Measurements from ENCODE around the gene AQP11.
A peak's percentile ranks its signal among the peaks of the same experiment; 100 is the strongest.
"Not testable (repeated sequence)": the region's sequence is repeated elsewhere in the genome, so short reads cannot be mapped to it uniquely, and the experiment has no call there.

AQP11 gene

DNA sequence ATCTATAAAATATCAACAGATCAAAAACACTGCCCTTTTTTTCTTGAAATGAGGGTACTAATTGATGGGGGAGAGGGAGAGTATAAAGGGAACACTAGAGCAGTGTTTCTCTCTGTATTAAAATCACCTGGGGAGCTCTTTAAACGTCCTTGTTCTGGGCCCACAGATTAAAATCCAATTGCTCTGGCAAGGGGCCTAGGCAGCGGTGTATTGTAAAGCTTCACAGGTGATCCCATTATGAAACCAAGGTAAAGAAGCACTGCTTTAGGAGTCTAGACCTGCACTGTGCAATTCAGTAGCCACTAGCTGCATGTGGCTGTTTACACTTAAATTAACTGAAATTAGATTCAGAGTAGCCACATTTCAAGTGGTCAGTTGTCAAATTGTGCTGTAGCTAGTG is 3.0 kb downstream of the AQP11 start:
- DNase-seq (ENCODE audit: low read depth in 4 of 4, low spot score in 1 of 4), result no peak

DNA sequence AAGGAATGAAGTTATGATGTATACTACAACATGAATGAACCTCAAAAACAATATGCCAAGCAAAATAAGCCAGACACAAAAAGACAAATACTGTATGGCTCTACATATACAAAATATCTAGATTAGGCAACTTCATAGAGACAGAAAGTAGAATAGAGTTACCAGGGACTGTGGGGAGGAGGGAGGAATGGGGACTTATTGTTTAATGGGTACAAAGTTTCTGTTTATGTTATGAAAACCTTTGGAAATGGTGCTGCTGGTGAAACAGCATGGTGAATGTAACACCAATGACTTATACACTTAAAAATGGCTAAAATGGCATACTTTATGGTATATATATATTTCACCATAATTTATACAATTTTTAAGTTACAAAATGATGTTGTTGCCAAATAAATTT is 4.1 kb downstream of the AQP11 start:
- no peak for DNase-seq (ENCODE audit: low read depth in 4 of 4, low spot score in 1 of 4)

DNA sequence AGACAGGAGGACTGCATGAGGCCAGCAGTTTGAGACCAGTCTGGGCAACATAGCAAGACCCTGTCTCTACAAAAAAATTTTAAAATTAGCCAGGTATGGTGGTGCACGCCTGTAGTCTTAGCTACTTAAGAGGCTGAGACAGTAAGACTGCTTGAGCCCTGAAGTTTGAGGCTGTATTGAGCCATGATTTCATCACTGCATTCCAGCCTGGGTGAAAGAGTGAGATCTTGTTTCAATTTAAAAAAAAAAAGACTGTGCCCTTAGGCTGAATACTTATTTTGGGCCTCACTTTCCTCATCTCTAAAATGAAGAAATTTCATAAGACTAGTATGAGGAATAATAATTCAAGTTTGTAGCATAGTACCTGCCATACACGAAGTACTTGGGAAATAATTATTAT is 6.9 kb downstream of the AQP11 start:
- DNase-seq (ENCODE audit: low read depth in 4 of 4, low spot score in 1 of 4), result no peak

DNA sequence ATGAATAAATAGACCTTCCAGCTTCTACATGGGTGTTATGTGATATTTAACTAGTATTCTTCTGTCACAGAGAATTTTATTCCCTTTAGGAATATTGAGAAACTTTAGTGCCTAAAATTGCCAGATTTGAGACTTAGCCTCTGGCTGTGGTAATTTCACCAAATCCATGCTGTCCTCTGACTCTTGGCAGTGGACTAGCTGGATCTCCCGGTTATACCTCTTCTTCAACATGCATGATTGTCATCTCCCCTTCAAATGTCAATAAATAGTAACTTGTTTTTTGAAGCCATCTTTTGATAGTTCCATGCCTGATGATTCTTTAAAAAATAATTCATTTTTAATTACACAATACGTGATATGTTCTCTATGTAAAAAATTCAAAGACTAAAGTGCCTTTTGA is 8.4 kb downstream of the AQP11 start:
- no peak for DNase-seq (ENCODE audit: low read depth in 4 of 4, low spot score in 1 of 4)

DNA sequence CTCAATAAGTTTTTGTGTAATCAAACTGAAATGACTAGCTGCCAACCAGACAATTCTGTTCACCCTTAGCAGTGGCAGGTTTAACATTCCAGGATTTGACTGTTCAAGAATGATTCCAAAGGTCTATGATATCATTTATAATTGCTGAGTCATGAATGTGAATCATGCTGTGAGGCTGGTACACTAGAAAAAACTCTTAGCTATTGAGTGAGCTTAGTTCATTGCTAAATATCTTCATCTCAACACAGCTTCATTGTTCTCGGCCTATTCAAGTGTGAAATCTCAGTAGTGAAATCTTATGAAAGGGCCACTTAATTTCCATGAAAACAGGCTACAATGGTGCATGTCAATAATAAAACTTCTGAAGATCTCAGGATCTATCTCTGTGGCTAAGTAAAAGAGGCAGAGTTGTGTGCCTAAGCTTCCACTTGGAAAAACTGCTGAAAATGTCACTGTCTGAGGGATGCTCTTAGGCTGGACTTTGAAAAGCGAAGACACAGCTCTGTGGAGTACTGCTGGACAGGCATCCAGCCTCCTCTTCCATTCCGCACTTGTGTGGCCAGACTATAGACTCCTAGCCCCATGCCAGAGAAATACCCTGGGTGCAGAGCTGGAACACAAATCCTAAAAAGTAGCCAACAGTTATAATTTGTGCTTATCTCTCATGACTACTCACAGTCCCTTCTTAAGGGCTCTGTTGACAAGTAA is 12.8 kb downstream of the AQP11 start:
- no peak for DNase-seq (ENCODE audit: low read depth in 4 of 4, low spot score in 1 of 4)

DNA sequence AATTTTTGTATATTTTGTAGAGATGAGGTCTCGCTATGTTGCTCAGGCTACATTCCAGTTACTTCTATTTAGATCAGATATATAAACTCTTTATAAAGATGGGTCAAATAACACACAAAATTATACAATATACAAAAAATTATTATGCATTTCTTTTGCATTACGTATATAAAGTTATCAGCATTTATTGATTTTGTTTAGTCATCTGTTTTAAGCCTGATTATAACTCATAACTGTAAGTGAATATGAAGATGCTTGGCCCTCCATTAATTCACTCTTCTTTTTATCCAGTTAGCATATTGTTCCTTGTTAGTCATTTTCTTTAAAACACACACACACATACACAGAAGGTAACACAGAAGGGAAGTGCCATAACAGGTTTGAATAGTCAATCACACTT is 14.5 kb downstream of the AQP11 start:
- DNase-seq (ENCODE audit: low read depth in 4 of 4, low spot score in 1 of 4), result no peak

DNA sequence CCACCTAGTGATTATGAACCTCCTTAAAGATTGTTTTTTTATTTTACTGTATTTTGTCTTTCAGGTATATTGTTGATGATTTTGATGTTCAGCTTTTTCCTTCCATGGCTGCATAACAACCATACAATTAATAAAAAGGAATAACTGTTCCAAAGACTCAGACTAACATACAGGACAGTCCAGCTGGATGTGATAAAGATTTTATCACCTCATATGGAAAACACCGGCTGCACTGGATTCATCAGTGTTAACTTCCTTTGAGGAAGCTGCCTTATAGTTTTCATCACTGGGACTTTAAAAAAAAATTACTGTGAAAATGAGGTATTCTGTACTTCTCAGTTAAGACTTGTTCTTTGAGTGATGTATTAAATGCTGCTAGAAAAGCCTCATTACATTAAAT is 19.5 kb downstream of the AQP11 start:
- no peak for DNase-seq (ENCODE audit: low read depth in 4 of 4, low spot score in 1 of 4)

DNA sequence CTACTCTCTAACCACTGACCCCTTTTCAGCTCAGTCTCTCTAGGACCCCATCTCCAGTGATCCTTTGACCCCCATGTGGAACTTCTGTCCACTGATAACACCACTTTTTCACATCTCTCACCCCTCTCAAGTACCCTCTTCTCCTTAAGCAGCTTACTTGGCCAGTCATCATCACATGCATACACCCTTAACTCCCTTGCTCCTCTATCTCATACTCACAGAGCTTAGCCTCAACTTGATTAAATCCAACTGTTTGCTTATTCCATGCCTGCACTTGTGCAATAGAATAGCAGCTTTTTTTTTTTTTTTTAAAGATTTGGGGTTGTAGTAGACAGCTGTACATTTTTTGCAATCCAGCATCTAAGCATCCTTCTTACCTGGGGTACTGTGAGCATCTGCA is 22.2 kb downstream of the AQP11 start:
- no peak for DNase-seq (ENCODE audit: low read depth in 4 of 4, low spot score in 1 of 4)

DNA sequence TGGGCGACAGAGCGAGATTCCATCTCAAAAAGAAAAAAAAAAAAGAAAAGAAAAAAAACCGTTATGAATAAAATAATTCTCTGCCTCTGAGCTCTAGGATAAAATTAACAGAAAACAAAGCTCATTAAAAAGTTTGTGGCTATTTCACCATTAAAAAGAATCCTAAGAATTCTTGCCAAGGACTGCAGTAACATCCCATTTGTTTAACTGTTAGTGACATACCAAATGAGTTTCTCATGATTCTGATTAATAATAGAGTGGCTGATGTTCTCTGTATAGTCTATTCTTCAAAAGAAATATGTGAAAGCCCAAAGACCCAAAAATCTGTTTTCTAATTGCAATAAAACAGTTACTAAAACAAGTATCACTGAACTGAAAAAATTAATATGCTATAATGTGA is 28.1 kb downstream of the AQP11 start:
- DNase-seq (ENCODE audit: low read depth in 4 of 4, low spot score in 1 of 4), result no peak

DNA sequence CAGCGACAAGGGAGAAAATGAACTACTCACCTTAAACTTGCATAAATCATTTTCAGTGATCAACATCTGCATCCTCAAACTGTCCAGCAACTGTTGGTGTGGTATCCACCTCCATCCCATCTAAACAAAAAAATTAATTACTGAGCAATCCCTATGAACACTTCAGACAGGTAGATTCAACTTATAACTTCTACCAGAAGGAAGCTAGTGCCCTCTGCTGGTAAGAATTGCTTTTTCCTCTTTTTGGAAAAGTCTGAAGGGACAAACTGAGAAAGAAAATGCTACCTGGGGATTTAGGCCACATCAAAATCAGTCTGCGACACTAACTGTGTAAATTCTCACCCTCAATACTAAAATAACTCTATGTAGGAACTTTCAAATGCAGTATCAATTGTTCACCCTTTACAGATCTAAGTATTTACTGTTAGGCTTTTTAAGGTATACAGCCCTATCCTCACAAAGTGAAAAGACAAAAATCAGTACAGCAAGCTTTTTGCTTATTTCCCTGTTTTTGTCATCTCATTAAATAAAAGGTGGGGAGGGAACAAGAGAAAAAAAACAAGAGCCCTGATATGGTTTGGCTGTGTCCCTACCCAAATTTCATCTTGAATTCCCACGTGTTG is 29.9 kb downstream of the AQP11 start:
- no peak for DNase-seq (ENCODE audit: low read depth in 4 of 4, low spot score in 1 of 4)

DNA sequence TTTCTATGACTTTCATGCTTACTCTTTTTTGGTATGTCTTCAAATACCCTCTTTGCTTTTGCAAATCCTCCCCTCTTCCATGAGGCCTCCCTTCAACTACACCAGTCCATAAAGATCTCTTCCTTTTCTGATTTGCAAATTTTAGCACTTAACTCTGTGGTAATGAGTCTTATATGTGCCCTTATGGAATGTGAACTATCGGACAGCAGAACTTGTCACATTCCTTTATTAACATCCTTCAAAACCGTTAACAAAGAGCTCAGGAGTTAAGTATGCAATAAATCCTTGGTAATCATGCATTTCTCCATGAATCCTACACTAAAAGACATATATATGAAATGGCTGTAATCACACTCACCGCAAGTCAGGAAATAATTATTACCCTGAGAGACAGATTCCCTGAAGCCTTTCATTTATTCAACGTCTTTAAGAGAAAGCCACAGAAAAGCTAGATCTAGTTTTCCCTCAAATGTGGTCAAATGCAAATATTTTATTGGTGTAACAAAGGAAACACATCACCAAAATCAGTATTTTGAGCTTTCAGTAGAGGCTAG is 40.5 kb downstream of the AQP11 start:
- DNase-seq (ENCODE audit: low read depth in 4 of 4, low spot score in 1 of 4), result no peak

DNA sequence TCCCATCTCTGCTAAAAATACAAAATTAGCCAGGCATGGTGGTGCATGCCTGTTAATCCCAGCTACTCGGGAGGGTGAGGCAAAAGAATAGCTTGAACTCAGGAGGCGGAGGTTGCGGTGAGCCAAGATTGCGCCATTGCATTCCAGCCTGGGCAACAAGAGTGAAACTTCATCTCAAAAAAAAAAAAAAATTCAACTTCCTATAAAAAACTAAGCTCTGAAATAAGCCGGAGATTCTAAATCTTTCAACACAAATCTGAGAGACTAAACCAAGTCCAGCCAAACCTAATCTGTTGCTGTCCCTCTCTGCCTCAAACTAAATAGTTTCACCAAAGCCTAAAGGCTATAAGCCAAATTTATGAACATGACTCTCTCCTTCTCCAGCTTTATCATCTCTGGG is 44.2 kb downstream of the AQP11 start:
- DNase-seq (ENCODE audit: low read depth in 4 of 4, low spot score in 1 of 4), result not testable (repeated sequence)

DNA sequence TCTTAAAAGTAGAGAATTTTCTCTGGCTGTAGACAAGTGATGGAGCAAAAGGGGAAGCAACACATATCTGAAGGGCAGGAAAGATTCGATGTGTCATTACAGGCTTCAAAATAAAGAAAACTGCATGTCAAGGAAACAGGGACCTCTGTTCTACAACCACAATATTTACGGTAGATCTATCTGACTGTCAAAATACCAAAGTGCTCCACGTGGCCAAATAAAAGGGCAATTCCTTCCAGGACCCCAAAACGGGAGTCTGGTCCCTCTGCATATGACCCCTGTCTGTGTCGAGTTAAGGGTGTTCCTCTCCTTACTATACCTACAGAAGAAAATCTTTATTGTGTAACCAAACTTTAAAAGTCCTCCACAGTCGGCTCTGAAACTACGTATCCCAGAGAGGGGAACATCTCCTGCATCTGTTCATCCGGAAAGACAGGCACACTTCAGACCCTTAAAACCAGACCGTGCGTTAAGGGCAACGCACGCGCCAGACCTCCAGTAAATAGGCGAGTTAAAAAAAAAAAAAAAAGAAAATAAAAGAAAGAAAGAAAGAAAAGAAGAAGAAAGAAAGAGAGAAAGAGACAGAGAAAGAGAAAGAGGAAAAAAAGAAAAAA is 47.1 kb downstream of the AQP11 start:
- no peak for DNase-seq (ENCODE audit: low read depth in 4 of 4, low spot score in 1 of 4)

DNA sequence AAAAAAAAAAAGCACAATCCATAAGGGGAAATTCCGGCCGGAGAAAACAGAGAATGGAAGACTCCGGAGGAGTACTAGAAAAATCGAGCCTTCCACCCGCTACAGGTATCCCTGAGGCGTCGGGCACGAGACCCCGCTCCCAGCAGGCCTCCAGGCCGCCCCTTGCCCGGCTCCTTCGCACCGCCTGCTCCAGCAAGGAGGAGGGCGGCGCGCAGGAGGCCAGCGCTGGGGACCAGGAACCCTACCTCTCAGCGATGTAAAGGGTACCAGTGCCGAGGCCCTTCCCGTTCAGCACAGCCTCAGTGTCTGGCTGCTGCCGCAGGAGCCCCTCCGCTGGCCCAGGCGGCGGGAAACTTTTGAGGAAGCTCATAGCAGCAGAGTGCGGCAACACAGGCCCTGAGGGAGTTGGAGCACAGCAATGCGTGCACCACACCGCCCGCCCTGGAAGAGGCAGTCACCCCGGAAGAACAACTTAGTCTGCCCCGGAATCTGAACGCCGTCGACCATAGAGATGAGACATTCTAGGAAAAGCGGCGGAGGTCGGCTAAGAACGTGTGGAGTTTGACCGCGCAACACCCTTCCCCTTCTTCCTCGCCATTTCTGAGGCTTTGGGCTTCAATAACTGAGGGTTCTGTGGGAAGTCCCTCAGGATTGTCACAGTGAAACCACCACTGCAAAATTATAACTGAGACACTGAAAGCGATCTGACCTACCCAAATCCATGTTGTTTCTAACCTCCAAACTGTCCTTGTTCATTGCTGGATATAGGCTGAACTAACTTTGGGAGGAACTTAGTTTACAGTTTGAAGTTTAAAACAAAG is 47.8 kb downstream of the AQP11 start, which contains the start of gene CLNS1A:
CLNS1A (minus strand) TSS at position 450 of the 821 bp plus-strand sequence; CDS start at position 370, 80 bp downstream.
- peak; percentile 55 to 73 (median 64) for DNase-seq (ENCODE audit: low read depth in 4 of 4, low spot score in 1 of 4)

DNA sequence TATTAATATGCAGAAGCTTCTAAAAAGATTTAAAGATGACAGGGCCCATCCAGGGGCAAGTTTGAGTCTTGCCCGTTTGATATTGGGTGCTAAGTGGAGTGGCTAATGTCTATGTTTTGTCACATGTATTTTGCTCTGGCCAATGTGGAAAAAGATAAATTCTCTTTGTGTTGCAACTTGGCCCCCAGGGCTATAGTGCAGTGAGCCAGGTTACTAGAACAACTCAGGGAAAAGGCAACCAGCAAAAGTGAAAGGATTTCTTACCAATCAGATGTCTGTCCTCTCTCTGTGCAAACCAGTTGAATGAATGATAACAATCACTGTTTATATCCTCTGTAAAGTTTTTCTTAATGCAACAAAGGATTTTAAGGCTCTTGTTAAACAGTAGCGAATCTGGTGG is 52.5 kb downstream of the AQP11 start:
- DNase-seq (ENCODE audit: low read depth in 4 of 4, low spot score in 1 of 4), result no peak

DNA sequence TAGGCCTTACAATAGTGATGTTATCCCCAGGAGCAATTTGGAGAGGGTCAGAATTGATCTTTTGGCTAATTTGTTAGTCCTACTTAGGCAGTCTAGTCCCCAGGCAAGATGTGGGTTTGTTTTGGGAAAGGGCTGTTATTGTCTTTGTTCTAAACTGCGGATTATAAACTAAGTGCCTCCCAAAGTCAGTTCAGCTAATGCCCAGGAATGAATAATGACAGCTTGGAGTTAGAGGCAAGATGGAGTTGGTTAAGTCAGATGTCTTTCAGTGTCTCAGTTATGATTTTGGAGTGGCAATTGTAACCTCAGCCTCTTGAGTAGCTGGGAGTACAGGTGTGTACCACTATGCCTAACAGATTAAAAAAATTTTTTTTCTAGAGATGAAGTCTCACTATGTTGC is 55.1 kb downstream of the AQP11 start:
- no peak for DNase-seq (ENCODE audit: low read depth in 4 of 4, low spot score in 1 of 4)

DNA sequence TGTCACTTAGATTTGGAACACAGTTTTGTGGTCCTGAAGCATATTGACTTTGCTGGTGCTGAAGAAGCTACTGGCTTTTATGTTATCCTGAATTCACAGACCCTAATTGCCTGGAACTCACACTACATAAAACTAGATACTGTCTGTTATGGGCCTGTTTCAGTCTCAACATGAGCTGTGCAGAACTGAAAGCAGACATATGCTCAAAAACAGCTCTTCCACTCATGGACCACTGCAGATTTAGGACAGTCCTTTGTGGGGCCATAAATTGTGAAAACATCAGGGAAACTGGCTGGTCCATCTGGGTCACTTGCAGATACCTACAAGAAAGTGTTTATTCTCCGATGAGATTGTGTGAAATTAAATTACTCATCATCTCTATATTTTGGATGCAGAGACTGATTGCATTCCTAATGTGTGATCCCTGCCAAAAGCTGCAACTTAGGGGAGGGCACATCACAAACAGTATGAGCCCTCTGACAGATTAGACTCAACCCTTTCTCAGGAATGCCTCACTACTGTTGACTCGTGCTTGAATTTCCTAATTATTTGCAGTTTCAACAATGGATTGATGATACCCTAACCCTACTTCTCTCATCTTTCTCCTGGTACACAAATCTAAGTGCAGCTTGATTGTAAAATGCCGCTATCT is 58.0 kb downstream of the AQP11 start:
- DNase-seq (ENCODE audit: low read depth in 4 of 4, low spot score in 1 of 4), result no peak

DNA sequence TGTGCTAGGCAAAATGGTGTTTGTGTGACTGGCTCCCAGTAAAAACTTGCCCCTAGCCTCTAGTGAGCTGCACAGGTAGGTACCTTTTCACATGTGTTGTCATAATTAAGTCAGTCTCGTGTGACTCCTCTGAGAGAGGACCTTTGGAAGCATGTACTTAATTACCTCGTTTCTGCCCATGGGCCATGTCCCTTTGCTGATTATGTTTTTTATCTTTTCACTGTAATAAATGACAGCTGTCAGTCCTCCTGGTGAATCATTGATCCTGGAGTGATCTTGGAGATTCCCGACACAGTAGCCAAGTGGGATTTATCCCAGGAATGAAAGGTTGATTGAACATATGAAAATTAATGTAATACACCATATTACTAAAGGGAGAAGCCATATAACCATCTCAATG is 60.4 kb downstream of the AQP11 start:
- DNase-seq (ENCODE audit: low read depth in 4 of 4, low spot score in 1 of 4), result no peak

DNA sequence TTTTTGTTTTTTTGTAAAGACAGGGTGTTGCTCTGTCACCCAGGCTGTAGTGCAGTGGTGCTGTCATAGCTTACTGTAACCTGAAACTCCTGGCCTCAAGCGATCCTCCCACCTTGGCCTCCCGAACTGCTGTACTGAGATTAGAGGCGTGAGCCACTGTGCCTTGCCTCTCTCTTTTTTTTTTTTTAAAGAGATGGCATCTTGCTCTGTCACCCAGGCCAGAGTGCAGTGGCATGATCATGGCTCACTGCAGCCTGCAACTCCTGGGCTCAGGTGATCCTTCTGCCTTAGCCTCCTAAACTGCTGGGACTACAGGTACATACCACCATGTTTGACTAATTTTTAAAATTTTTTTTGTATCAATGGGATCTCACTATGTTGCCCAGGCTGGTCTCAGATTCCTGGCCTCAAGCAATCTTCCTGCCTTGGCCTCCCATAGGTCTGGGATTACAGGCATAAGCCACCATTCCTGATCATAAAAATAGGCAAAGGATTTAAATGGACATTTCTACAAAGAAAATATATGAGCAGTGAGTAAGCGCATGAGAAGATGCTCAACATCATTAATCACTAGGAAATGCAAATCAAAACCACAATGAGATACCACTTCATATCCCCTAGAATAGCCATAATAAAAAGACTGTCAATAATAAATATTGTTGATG is 65.1 kb downstream of the AQP11 start:
- no peak for DNase-seq (ENCODE audit: low read depth in 4 of 4, low spot score in 1 of 4)

DNA sequence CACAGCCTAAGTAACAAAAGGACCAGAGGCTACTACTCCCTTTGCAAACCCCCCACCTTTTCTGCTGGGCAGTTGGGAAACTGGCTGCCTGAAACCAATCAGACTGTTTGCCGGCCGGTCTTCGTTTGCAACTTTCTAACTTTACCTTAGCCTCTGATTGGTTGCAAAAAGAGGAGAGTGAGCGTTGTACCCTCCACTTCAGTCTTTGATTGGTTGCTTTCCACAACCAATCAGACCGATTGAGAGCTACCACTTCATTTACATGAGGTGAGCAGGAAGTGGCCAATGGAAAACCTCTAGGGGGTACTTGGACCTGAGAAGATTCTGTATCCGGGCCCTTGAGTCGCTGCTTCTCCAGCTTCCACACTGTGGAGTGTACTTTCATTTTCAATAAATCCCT is 66.6 kb downstream of the AQP11 start:
- no peak for DNase-seq (ENCODE audit: low read depth in 4 of 4, low spot score in 1 of 4)
